Glutamatergic neuron (in vitro differentiated cells): Measurements from ENCODE around the gene TMEM232. TPM values are rescaled to one million over a fixed set of nuclear protein-coding genes. Genes with fewer than 3 reads are reported as not detected.

Experiments used
- DNase-seq: peaks from one replicate; pipeline ENCODE4 v3.0.0; 2022
- H3K27ac Mint-ChIP-seq: one replicate; pipeline ENCODE4 v1.8.0; 2020; ENCODE audit warnings: mild to moderate bottlenecking, mixed read lengths, inconsistent platforms; ENCODE audit not compliant: unreplicated experiment
- H3K27me3 Mint-ChIP-seq: one replicate; pipeline ENCODE4 v1.8.0; 2020; ENCODE audit warnings: mild to moderate bottlenecking, moderate library complexity, mixed read lengths, inconsistent platforms; ENCODE audit not compliant: unreplicated experiment
- H3K36me3 Mint-ChIP-seq: one replicate; pipeline ENCODE4 v1.8.0; 2020; ENCODE audit warnings: mild to moderate bottlenecking, mixed read lengths, inconsistent platforms; ENCODE audit not compliant: unreplicated experiment
- H3K4me1 Mint-ChIP-seq: one replicate; pipeline ENCODE4 v1.8.0; 2020; ENCODE audit warnings: mild to moderate bottlenecking, low read depth, mixed read lengths, inconsistent platforms; ENCODE audit not compliant: unreplicated experiment
- H3K4me3 Mint-ChIP-seq: one replicate; pipeline ENCODE4 v1.8.0; 2020; ENCODE audit warnings: mild to moderate bottlenecking, mixed read lengths, inconsistent platforms; ENCODE audit not compliant: unreplicated experiment
- H3K9me3 Mint-ChIP-seq: one replicate; pipeline ENCODE4 v1.8.0; 2020; ENCODE audit warnings: mild to moderate bottlenecking, moderate library complexity, mixed read lengths, inconsistent platforms; ENCODE audit not compliant: unreplicated experiment
- long read RNA-seq: library from polyadenylated mRNA; unstranded; transcript quantifications from one replicate; pipeline ENCODE4 v2.0.0, GENCODE V29; 2020; ENCODE audit not compliant: unreplicated experiment
- total RNA-seq: library from RNA; stranded (reverse); fragmentation: NEBNext Ultra II Directional; extraction: Animal tissue kit (Norgen Biotek cat#: 25700); gene quantifications from one replicate; pipeline ENCODE4 v1.2.1, GENCODE V29; 2021; ENCODE audit not compliant: unreplicated experiment
- TF ChIP-seq, protein P1 (sequence below): fragments of 200-600 bp; sonication (generic); IDR thresholded peaks from one replicate; pipeline ENCODE4 v1.5.0; 2021; ENCODE audit not compliant: partially characterized antibody, unreplicated experiment

TMEM232 gene
- total RNA-seq = 5.3 TPM
- long read RNA-seq, partial matches to known transcripts = 0 of 3 reads
- long read RNA-seq, other reads (novel, unspliced or antisense) = 3 of 3 reads

DNA sequence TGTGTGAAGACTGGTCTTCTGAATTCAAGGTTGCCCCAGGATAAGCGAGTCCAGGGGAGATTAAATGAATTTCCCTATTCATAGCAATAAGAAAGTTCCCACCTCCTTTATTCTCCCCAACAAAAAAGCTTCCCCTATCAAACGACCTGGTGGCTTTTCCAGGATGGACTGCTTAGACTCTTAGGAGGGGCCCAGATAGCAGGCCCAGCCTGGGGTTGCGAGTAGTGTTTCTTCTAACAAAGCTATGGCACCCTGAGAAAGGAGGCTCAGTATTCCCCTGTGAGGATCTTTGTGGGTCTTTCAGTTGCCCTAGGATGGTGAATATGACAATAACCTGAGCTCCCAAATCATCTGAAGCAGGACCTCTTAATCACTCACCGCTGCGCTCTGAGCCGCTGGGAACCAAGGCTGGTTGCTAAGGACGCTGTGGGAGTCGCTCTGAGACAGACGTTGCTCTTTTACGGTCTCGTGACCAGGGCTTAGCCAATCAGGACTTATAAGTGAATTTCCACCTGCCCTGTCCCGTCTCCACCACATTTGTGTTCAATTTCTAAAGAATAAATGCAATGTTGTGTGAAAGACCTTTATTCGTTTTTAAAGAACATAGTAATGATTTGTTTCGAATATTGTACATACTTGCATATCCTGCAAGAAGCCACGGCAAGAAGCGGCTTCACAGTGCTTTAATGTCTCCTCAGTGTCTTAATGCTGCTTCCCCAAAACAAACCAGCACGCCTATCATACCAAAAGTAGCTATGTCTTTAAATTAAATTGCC, at the start of gene TMEM232:
TMEM232 (minus strand) TSS at position 423 of the 776 bp plus-strand sequence. CDS start 59,319 bp downstream, outside the sequence.
- no peaks in the 10 kb centered on the region for H3K4me1 Mint-ChIP-seq
- peak; percentile 80 for DNase-seq
- H3K9me3 Mint-ChIP-seq = no peaks in the 10 kb centered on the region
- H3K36me3 Mint-ChIP-seq = no peaks in the 10 kb centered on the region
- H3K4me3 Mint-ChIP-seq = peak within 1 kb of the TSS; percentile 92
- peak within 1 kb of the TSS; percentile 60 for H3K27ac Mint-ChIP-seq
- TF ChIP-seq, protein P1, sequence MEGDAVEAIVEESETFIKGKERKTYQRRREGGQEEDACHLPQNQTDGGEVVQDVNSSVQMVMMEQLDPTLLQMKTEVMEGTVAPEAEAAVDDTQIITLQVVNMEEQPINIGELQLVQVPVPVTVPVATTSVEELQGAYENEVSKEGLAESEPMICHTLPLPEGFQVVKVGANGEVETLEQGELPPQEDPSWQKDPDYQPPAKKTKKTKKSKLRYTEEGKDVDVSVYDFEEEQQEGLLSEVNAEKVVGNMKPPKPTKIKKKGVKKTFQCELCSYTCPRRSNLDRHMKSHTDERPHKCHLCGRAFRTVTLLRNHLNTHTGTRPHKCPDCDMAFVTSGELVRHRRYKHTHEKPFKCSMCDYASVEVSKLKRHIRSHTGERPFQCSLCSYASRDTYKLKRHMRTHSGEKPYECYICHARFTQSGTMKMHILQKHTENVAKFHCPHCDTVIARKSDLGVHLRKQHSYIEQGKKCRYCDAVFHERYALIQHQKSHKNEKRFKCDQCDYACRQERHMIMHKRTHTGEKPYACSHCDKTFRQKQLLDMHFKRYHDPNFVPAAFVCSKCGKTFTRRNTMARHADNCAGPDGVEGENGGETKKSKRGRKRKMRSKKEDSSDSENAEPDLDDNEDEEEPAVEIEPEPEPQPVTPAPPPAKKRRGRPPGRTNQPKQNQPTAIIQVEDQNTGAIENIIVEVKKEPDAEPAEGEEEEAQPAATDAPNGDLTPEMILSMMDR = no peak
- H3K27me3 Mint-ChIP-seq = peaks cover 2% of the 10 kb centered on the region

DNA sequence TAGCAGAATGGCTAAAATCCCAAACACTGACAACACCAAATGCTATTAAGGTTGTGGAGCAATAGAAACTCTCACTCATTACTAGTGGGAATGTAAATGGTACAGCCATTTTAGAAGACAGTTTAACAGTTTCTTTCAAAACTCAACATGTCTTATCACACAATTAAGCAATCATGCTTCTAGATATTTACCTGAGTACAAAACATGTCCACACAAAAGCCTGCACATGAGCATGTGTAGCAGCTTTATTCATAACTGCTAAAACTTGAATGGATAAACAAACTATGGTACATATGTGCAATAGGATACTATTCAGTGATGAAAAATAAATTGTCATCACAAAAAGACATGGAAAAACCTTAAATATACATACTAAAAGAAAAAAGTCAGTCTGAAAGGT, 43.8 kb upstream of the TMEM232 start:
- TF ChIP-seq, protein P1 = no peak
- H3K4me3 Mint-ChIP-seq = no peak overlapping the region
- no peak overlapping the region for H3K27ac Mint-ChIP-seq
- no peaks in the 10 kb centered on the region for H3K4me1 Mint-ChIP-seq
- H3K27me3 Mint-ChIP-seq = no peaks in the 10 kb centered on the region
- DNase-seq = no peak
- H3K9me3 Mint-ChIP-seq = peaks cover 1% of the 10 kb centered on the region
- no peaks in the 10 kb centered on the region for H3K36me3 Mint-ChIP-seq

DNA sequence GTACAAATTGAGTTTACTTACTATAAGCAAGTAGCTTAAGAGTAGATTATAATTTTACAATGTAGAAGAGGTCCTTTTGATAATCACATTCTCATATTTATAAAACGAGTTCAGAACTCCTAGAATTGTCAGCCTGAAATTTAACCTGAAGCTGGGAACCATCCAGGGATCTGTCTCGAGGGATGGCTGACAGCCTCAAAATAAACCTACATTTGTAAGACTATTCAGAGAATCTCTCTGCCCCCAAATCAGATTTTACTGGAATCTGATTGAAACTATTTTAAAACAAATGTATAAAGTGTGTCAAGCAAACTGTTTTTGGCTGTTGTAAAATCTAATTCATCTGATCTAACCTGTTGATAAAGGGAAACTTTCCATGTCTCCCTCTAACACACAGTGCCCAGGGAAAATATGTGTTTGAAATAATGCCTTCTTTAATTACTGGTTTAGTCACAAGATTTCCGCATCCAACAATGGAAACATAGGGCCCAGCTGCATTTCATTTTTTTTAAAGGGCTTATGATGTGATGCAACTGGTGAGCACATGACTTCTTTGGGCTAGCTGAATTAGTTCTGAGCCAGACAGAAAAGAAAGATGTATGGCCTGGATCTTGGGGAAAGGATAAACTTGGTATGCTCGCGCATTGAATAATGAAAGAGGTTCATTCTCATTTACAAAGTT, 42.7 kb upstream of the TMEM232 start:
- TF ChIP-seq, protein P1 = no peak
- Mint-ChIP-seq H3K27me3 (no peaks in the 10 kb centered on the region), H3K36me3 (no peaks in the 10 kb centered on the region), H3K9me3 (no peaks in the 10 kb centered on the region), H3K4me1 (no peaks in the 10 kb centered on the region), H3K4me3 (no peak overlapping the region), H3K27ac (no peak overlapping the region)
- DNase-seq = no peak

DNA sequence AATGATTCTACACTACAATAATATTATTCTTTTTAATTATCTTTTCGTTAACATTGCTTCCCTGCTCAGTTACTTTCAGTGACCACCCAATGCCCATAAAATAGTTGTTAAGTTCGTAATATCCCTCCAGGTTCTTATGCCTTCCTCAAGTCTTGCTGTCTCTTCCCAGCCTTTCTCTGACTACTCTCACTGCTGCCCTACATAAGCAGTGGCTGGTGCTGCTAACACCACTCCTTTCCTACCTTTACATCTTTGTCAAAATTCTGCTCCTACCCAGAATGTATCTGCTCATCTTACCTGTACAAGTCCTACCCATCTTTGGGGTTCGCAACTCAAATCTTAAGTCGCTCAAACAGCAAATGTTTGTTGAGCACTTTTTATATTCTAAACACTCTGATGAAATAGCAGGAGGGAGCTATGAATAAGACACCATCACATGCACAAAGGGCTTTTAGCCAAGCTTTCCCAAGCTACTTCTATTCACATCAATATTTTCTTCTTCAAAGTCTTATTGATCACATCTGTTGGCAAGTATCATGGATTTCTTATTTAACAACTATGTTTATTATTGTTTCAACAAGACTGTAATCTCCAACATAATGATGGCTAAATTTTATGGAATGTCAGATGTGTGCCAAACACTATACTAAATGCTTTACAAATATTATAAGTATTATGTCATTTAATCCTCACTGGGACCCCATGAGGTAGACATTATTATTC, 41.8 kb upstream of the TMEM232 start:
- no peak overlapping the region for H3K4me3 Mint-ChIP-seq
- H3K36me3 Mint-ChIP-seq = no peaks in the 10 kb centered on the region
- no peak for DNase-seq
- TF ChIP-seq, protein P1 = no peak
- no peaks in the 10 kb centered on the region for H3K27me3 Mint-ChIP-seq
- no peaks in the 10 kb centered on the region for H3K4me1 Mint-ChIP-seq
- H3K27ac Mint-ChIP-seq = no peak overlapping the region
- H3K9me3 Mint-ChIP-seq = no peaks in the 10 kb centered on the region
